ENCODE data around the gene RNF186.

GRCh38 chr1:19797827-19798226, 17.3 kb downstream of the RNF186 start:
- no peak for TF ChIP-seq CTCF (IDR thresholded peaks at IDR 0.05)
- no peak for TF ChIP-seq POLR2A (IDR thresholded peaks at IDR 0.05)
- no peak for TF ChIP-seq POLR2AphosphoS5 (IDR thresholded peaks at IDR 0.05)

Measured in transverse colon (tissue), 4 donors.